Stimulated activated CD4-positive, alpha-beta T cell treated with anti-CD3 and anti-CD28 coated beads, TNF-alpha, amount 100 ng/mL, for 48 hours (primary cell): ENCODE data around the gene RAB8B.
"Not testable (repeated sequence)": the region's sequence is repeated elsewhere in the genome, so short reads cannot be mapped to it uniquely, and the experiment has no call there.

Experiments
- DNase-seq, 3 donors: peaks; one replicate each; pipeline ENCODE4 v3.0.0-alpha.2; 2020; ENCODE audit warnings: low read depth in 3 of 3

RAB8B gene

DNA sequence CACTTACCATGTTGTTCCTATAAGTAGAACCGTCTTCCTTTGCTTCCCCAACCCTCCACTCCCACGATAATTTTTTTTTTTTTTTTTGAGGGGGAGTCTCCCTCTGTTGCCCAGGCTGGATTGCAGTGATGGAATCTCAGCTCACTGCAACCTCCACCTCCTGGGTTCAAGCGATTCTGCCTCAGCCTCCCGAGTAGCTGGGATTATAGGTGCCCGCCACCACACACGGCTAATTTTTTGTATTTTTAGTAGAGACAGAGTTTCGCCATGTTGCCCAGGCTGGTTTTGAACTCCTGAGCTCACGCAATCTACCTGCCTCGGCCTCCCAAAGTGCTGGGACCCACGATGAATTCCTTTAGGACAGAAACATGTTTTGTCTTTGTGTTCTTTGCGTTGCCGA is 19.4 kb downstream of the RAB8B start:
- DNase-seq, result not testable (repeated sequence)

DNA sequence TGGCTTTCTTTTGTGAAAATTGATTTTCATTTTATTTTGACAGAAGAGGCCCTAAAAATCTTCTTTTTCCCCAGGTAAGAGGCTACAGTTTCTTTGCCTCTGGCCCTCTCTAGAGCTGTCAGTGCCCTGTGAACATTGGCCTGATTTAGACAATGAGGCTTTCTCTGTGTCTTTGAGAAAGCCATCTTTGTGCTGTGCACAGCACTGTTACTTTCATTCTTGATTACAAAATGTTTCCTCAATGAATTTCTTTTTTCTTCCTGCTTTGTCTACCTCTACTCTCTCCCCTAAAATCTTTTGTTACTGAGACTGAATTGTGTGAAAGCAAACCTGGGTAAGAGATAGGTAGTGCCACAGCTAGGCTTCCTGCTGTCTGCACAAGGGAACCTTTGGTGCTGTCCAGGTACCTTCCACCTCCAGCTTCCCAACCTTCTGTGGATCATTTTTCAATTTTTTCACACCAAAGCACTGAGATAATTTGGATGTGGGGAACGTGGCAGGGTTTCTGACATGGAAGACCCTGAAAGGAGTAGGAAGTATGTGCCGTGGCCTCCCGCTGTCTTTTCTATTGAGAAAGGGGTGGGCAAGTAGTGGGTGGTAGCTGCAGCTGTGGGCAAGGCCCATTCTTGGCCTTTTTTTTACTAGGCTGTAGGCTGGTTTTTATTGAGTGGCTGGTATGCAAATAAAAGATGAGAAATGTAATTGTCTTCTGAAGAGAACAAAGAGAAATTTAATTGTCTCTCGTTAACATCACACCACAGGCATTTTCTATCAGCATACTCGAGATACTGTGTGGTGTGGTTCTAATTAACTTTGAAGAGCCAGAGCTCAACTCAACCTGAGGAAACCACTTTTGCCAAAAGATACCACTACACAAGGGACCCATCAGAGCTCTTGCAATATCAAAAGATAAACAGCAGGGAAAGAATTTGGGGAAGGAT is 21.0 kb downstream of the RAB8B start:
- peak in 1 of 3 donors; percentile 25 for DNase-seq

DNA sequence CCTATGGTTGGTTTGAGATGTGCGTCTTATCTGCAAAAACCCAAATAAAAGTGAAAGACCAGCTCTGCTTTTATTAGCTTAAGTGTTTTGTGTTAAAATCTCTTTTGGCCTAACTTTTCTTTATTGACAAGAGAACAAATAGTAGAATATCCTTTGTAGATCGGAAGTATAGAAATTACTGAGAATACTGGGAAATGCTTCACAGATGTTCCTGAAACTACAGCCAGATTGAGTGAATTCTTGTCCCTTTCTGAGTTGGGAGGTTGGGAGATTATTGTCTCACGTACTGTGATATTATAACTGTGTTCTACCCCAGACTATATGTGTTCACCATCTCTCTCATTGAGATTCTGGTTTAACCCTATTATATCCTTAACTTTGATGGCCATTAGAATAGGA is 21.7 kb downstream of the RAB8B start:
- DNase-seq, result no peak

DNA sequence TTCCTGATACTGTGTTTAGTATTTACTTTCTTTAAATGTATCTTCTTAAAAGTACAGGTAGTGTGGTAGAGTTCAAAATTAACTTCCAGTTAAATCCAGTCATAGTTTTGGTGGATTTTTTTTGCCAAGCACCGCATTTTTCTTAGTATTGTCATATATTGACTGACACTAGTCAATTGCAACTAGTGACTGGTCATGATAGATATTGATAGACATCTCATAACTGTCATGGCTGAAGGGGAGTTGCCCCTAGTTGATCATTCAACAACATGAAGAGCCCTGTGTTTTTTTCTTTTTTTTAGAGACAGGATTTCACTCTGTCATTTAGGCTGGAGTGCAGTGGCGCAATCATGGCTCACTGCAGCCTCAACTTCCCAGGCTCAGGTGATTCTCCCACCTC is 22.1 kb downstream of the RAB8B start:
- DNase-seq, result no peak

DNA sequence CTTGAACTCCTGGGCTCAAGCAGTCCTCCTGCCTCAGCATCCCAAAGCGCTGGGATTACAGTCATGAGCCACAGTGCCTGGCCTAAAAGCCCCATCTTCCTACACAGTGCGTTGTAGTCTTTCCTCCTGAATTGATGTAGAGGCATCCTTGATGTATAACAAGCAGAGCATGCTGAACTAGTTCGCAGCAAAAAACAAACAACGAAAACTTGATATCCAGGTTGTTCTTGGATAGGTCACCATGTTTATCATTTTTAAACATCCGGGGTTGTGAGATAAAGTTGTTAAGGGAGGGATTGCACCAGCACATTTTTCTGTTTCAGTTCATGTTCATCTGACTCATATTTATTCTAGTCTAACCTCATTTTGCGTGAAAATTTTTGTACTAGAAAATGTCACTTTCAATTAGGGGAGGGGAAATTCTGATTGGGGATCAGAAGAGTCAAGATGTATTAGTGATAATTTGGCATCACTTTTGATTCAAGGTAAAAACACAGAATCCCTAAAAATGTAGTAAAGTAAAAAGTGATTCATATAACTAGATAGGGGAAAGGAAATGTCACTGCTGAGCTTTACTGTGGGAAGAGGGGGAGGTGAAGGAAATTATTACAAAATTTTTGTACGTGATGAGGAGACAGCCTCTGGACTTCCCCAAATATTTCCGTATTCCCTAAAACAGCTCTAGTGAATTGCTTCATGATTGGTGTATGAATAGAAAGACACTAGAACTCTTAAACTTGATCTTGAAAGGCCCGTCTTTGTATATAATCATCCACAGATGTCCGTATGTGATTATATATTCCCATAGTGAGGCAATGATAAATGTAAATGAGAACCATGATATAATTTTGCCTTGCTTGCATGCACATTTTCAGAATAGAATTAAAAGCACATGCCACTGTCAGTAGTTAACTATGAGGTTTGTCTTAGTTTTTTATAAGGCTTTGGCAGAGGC is 22.9 kb downstream of the RAB8B start:
- no peak for DNase-seq

DNA sequence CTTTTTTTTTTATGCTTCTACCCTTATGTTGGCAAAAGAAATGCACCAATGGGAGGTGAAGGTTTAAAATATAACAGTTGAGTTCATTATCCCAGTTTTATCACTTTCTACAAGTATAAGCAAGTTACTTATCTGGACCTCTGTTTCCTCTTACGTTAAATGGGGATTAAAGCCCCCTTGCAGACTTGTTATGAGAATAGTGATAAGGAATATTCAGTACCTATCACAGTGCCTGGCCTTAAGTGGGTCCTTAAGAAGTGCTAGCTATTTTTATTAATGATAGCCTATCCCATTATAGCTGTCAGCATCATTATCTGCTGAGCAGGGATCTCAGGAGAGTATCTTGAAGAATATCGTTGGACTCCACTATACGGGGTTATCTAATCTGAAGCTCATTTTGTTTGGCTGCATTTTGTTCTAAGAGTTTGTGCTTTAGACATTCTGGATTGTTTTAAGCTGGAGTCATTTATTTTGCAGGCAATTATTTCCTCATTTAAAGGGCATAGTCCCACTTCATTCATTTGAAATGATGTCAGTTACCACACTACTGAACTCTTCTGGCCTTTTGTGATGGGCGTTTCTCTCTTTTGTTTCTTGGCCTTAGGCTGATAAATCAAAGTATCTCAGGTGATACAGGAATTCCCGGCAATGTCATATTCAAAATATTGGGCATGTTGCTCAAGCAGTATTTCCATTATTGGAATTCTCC is 28.8 kb downstream of the RAB8B start:
- DNase-seq, result no peak

DNA sequence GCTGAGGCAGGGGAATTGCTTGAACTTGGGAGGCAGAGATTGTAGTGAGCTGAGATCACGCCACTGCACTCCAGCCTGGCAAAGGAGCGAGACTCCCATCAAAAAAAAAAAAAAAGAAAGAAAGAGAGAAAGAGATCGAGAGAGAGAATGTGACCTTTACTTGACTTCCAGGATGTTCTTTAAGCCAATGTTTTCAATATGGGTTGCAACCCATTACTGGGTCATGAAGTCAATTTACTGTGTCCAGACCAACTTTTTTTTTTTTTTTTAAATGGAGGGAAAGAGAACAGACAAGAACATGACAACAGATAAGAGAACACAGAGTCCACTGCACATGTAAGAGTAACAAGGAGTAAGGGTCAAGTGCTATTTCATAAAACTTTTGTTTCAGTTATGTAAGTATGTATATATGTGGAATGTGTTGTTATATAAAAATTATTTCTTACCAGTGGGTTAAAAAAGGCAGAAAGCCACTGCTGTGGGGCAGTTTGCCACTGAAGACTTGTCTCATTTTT is 29.8 kb downstream of the RAB8B start:
- no peak for DNase-seq

DNA sequence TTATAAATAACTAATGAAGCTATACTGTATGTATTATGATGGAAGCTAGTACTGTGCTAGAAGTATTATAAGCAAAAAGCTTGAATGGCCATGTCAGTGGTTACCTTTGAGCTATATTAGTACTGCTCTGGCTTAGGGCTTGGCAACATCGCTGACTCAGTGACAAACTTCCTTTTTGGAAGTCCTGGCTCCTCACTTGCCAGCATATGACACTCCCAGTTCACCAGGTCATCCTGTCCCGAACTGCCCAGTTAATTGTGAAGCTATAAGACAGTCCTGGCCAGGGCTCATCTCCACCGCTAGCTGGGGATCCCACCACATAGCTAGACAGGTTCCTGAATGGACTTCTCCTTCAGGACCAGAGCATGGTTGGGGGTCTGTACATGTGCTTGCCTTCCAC is 31.9 kb downstream of the RAB8B start:
- DNase-seq, result no peak

DNA sequence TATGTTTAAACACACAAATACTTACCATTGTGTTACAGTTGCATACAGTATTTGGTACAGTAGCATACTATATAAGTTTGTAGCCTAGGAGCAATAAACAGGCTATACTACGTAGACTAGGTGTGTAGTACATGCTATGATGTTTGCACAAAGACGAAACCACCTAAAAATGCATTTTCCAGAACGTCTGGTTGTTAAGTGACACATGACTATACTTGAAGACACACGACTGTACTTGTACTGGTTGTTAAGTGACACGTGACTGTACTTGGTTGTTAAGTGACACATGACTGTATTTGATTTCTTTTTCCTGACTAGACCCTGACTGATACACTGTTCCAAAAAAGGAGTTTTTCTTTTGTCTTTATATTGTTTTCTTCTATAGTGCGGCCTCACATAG is 34.1 kb downstream of the RAB8B start:
- no peak for DNase-seq

DNA sequence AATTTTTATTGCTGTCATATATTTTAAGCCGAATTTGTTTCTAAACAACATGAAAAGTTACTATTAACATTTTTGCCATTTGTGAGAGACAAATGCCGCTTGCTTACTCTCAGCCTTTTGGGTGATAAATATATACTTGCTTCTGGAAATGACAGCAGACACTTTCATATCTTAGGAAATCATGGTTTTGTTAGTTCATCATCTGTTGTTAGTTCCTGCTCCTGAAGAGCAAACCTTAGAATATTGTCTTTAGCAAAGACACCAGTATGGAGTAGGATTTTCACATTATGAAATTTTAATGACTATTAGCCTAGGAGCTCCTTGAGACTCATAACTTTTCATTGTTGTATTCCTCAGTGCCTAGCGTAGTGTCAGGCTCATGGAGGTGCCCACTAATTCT is 36.0 kb downstream of the RAB8B start:
- DNase-seq, result no peak

DNA sequence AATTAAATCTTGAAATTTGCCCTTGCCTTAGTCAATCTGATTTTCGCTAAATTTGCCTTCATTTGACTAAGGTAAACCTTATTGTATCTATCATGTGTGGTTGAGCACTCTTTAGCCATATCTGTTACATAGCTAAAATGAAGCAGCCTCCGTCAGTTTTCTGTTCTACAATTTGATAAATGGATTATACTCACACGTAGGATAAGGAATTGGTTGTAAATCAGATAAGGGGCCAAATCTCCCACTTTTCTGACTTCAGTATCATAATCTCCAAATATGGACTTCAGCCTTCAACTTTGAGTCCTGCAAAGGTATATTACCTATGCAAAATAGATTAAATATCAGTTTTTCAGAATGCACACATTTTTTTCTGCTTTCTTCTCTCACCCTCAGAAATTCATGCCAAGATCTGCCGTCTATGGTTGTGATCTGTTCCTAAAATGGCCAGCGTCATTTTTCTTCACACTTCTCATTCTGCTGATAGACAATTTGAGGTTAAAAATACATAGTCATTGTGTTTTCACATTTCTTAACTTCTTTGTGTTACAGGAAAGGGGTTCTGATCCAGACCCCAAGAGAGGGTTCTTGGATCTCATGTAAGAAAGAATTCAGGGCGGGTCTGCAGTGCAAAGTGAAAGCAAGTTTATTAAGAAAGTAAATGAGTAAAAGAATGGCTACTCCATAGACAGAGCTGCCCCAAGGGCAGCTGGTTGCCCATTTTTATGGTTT is 36.9 kb downstream of the RAB8B start:
- DNase-seq, result no peak

DNA sequence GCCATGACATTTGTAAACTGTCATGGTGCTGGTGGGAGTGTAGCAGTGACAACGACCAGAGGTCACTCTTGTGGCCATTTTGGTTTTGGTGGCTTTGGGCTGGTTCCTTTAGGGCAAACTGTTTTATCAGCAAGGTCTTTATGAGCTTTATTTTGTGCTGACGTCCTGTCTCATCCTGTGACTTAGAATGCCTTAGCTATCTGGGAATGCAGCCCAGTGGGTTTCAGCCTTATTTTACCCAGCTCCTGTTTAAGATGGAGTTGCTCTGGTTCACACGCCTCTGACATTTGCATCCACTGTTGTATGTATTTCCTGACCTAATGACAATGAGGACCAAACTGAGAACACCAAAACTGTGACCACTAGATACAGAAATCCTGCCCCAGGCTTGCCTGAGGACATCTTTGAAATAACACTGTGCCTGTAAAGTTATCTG is 37.6 kb downstream of the RAB8B start:
- no peak for DNase-seq

DNA sequence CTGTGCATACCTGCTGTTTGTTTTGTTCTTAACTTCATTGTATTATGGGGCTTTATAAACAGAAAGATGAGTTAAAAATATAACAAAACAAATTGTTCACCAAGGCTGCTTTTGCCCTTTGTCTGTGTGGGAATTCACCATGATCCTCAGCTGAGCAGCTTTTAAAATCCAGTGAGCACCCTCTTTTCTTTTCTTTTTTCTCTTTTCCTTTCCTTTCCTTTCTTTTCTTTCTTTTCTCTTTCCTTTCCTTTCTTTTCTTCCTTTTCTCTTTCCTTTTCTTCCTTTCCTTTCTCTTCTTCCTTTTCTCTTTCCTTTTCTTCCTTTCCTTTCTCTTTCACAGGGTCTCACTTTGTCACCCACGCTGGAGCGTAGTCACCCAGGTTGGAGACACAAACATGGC is 38.3 kb downstream of the RAB8B start:
- no peak for DNase-seq

DNA sequence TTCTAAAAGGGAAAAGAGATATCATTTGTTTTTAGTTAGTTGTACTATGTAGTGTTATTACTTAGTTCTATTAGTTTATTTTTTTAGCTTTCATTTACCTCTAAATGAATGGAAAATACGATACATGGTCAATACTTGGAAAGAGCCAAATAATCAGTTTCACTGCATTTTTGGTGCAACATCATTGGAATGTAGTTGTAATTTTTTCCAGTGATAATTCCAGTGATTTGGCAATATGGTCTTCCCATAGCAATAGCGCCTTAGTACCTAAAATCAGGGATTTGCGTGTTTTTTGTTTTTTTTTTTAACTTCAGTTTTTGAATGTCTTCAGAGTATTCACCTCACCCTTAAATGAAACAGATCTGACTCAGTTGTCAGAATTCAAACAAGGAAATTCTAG is 41.8 kb downstream of the RAB8B start:
- DNase-seq, result no peak

DNA sequence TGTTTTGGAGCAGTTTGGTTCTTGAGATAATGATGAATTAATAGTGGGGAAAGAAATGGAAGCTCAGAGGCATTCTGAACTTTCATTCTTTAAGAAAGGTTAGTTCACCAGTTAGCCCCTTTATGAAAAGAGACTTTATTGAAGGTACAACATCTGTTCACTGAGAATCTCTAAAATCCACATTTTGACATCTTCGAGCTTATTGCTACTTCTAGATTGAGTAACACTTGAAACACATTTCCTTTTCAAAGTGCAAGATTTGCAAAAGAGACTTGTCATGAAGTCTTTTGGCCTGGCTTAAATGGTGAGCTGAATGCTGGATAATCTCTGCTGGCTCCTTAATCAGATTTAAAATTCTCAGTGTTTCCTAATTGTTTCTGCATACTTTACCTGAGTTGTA is 42.3 kb downstream of the RAB8B start:
- DNase-seq, result no peak

DNA sequence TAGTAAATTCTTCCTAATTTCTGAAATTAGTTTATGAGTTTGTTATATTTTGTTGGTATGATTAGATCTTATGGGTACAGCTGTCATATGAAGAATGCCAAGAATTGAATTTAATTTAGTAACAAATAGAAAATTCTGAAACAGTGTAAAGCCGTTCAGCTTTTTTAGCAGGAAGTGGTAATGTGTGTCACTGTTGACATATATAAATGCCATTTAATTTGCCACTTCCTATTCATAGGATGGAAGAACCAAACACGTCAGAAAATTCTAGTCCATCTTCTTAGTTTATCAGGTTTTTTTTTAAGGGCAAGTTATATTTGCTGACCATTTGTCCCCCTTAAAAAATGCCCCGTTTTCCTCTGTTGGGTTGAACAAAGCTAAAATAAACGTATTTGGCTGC is 43.0 kb downstream of the RAB8B start:
- no peak for DNase-seq

DNA sequence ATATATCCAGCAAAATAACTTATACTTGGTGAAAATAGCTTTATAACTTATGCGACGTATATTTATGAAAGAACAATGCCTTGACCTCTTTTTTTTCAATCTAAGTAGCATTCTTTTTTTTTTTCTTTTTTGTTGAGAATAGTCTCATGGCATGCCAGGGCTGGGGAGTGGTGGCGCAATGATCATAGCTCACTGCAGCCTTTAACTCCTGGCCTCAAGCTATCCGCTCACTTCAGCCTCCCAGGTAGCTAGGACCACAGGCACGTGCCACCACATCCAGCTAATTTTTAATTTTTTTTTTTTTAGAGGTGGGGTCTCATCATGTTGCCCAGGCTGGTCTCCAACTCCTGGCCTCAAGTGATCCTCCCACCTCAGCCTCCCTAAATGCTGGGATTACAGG is 43.5 kb downstream of the RAB8B start:
- no peak for DNase-seq

DNA sequence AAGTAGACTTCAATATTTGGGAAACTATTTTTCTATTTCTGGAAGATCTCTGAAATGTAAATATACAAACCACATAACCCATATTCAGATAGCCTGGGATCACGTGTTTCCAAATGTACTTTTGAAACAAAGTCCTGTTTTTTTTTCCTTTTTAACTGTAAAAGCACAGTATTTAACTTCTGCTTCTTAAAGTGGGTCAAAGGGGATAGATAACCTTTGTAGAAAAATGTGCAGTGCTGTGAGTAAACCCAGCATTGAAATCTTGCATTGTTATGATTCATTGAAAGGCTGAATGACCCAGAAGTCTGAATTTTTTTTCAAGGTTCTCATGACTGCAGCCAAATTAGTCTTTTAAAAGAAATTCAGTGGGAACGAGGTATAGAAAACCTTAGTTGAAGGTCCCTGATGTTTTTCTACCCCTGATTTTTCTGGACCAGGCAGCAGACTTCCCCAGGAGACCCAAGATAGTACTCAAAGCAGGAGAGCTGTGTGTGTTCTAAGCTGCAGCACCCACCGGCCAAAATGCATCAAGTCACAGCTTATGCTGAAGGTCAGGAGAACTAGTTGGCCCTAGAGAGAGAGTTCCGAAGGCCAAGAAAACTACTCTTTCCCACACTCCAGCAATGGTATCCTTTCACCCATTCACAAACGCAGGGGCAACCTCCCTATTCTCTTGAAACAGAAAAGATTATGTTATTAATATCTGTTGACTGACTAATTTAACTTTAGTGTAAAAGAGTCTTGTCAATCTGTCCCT is 44.4 kb downstream of the RAB8B start:
- DNase-seq, result no peak

DNA sequence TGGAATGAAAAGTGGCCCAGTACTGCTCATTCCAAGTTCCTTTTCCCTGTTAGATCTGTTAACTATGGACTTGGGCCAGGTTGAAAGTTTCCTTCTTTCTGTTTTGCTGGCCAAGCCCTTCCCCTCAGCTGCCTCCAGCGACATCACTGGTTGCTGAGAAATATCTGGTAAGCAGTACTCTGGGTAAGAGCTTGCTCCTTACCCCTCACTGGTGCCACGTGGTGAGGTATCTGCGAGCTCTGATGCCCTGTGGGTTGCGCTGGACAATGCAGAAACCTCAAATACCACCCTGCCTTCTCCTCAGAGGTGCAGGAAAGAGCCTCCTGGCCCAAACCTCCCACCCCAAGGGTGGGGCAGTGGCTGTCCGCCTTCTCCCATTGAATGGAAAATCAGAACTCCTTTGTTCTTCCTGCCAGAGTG is 45.1 kb downstream of the RAB8B start:
- DNase-seq, result no peak

DNA sequence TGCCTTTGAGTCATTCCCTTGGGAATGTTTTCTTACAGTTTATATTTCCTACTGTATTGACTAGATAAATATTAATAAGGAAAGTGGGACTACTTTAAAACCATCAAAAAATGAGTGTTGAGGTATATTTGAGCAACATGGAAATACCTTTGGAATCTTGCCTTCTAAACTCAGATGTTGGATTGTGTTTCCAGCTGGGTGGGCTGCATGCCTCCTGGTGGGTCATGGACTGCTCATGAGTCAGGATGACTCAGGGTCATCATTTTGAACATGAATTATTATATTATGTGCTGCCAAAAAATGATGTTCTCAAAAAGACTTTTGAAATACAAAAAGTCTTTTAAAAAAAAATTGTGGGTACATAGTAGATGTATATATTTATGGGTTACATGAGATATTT is 46.9 kb downstream of the RAB8B start:
- DNase-seq, result no peak
